Gastrocnemius medialis (tissue), 4 donors: ENCODE measurements around the gene RBFOX1. TPM values are rescaled to one million over a fixed set of nuclear protein-coding genes. Genes with fewer than 3 reads are reported as not detected.

ENCODE experiments used
- ATAC-seq, 2 donors: fragments of 150-250 bp; one replicate each; pipeline ENCODE4 v1.9.1; 2016
- DNase-seq, 2 donors: peaks; one replicate each; pipeline ENCODE4 v3.0.0-alpha.2; 2019
- H3K27ac ChIP-seq, 4 donors: fragments of 200-600 bp; sonication (generic); 1 replicate in 1 of 4; 2 replicates in 3 of 4; pipeline ENCODE4 v1.5.1; 2016 to 2018; ENCODE audit warnings: mild to moderate bottlenecking in 2 of 4, moderate library complexity in 1 of 4
- H3K27me3 ChIP-seq, 3 donors: fragments of 200-600 bp; sonication (generic) in 2 of 3; 1 replicate in 1 of 3; 2 replicates in 2 of 3; pipeline versions ENCODE4 v1.5.1 to v1.6.0; 2016 to 2019; ENCODE audit warnings: mild to moderate bottlenecking in 1 of 3, moderate library complexity in 1 of 3
- H3K36me3 ChIP-seq, 2 donors: fragments of 200-600 bp; sonication (generic) in 1 of 2; one replicate each; pipeline ENCODE4 v1.5.1; 2017 to 2018
- H3K4me1 ChIP-seq, 2 donors: fragments of 200-600 bp; sonication (generic) in 1 of 2; one replicate each; pipeline ENCODE4 v1.5.1; 2016 to 2017; ENCODE audit warnings: mild to moderate bottlenecking in 2 of 2
- H3K4me3 ChIP-seq, 4 donors: fragments of 200-600 bp; sonication (generic) in 3 of 4; 1 replicate in 1 of 4; 2 replicates in 3 of 4; pipeline ENCODE4 v1.5.1; 2016 to 2019; ENCODE audit warnings: mild to moderate bottlenecking in 2 of 4
- H3K9me3 ChIP-seq, 3 donors: fragments of 200-600 bp; sonication (generic) in 2 of 3; 1 replicate in 1 of 3; 2 replicates in 2 of 3; pipeline ENCODE4 v1.5.1; 2016 to 2019
- CTCF ChIP-seq, 5 experiments: fragments of 450-650 bp in 3 of 5; fragments of 200-600 bp in 2 of 5; sonication (generic) in 2 of 5; IDR thresholded peaks in 4 of 5; conservative IDR thresholded peaks in 1 of 5; 1 replicate in 4 of 5; 2 replicates in 1 of 5; pipeline ENCODE4 v1.5.1; 2016 to 2019; ENCODE audit warnings: antibody characterized with exemption in 5 of 5, mild to moderate bottlenecking in 3 of 5, moderate library complexity in 3 of 5
- POLR2A ChIP-seq, 2 donors: fragments of 450-650 bp; IDR thresholded peaks; one replicate each; pipeline ENCODE4 v1.6.1; 2017; ENCODE audit warnings: antibody characterized with exemption in 2 of 2, mild to moderate bottlenecking in 2 of 2, moderate library complexity in 2 of 2
- in situ Hi-C, 4 donors: fragments of 200-750 bp; cut with MboI; loops; one replicate each; pipeline versions ENCODE4 v1.15.0 to v1.8.0; 2017; ENCODE audit warnings: low sequenced_read_pairs in 4 of 4
- intact Hi-C: fragments of 100-400 bp; cut with DNase I; formaldehyde crosslinking; loops from one replicate; pipeline ENCODE4 v1.15.1; 2023; ENCODE audit warnings: low total_unique reads
- total RNA-seq, 4 donors: library from RNA; depleted of rRNA; stranded (reverse); fragments of >200 nt; gene quantifications; one replicate each; pipeline versions ENCODE4 v1.1.0 to v1.2.3, GENCODE V29; 2016

Gene RBFOX1
- total RNA-seq, 4 donors from 2014 or later = 42.5 to 98.8 (median 58.6) TPM

GRCh38 chr16:7380911-7381310 is 48.3 kb downstream of the RBFOX1 start:
- Histone ChIP-seq H3K27me3 (no peaks in the 10 kb centered on the region), H3K9me3 (no peaks in the 10 kb centered on the region), H3K36me3 (no peaks in the 10 kb centered on the region), H3K4me3 (no peak overlapping the region), H3K4me1 (peaks cover 69 to 70% of the 10 kb centered on the region in 2 donors), H3K27ac (peak overlapping the region; percentile 23 to 80 (median 53))
- peak in 1 of 2 donors; percentile 81 for ATAC-seq
- intact Hi-C loops (no loop called here), in situ Hi-C loops (no loop called here)
- TF ChIP-seq POLR2A (IDR thresholded peaks at IDR 0.05) (no peak), CTCF (IDR thresholded peaks at IDR 0.05 in 4 of 5, conservative IDR thresholded peaks at IDR 0.05 in 1 of 5) (no peak)
- no peak for DNase-seq

- Histone ChIP-seq H3K4me1 (peaks cover 63 to 64% of the 10 kb centered on the region in 2 donors), H3K9me3 (no peaks in the 10 kb centered on the region), H3K27me3 (no peaks in the 10 kb centered on the region), H3K36me3 (no peaks in the 10 kb centered on the region), H3K27ac (peak overlapping the region in 3 of 4 donors; percentile 10 to 80 (median 13)), H3K4me3 (no peak overlapping the region)
- intact Hi-C loops (no loop called here), in situ Hi-C loops (no loop called here)
- no peak for ATAC-seq
- TF ChIP-seq POLR2A (IDR thresholded peaks at IDR 0.05) = no peak
- no peak for TF ChIP-seq CTCF (IDR thresholded peaks at IDR 0.05 in 4 of 5, conservative IDR thresholded peaks at IDR 0.05 in 1 of 5)
- no peak for DNase-seq
Observed at GRCh38 chr16:7381671-7382070, 49.0 kb downstream of the RBFOX1 start.

- Histone ChIP-seq H3K36me3 (no peaks in the 10 kb centered on the region), H3K4me1 (peaks cover 62 to 63% of the 10 kb centered on the region in 2 donors), H3K27ac (peak overlapping the region in 2 of 4 donors; percentile 2 to 12), H3K9me3 (no peaks in the 10 kb centered on the region), H3K4me3 (no peak overlapping the region), H3K27me3 (no peaks in the 10 kb centered on the region)
- ATAC-seq (no peak), DNase-seq (no peak)
- intact Hi-C loops (no loop called here), in situ Hi-C loops (no loop called here)
- no peak for TF ChIP-seq POLR2A (IDR thresholded peaks at IDR 0.05)
- TF ChIP-seq CTCF (IDR thresholded peaks at IDR 0.05 in 4 of 5, conservative IDR thresholded peaks at IDR 0.05 in 1 of 5) = no peak
Observed at GRCh38 chr16:7382521-7382920, 49.9 kb downstream of the RBFOX1 start.

- in situ Hi-C loops = no loop called here
- Histone ChIP-seq H3K4me1 (peaks cover 65 to 76% of the 10 kb centered on the region in 2 donors), H3K4me3 (peak overlapping the region in 2 of 4 donors; percentile 3 to 16), H3K27me3 (no peaks in the 10 kb centered on the region), H3K9me3 (no peaks in the 10 kb centered on the region), H3K36me3 (no peaks in the 10 kb centered on the region), H3K27ac (peak overlapping the region; percentile 77 to 88 (median 82))
- DNase-seq = peak; percentile 86 to 88
- ATAC-seq = peak; percentile 86 to 91
- intact Hi-C loops = loop anchor here (1.0 kb wide), 1 partner anchor 61 kb away; no protein-coding TSS in a partner anchor
- TF ChIP-seq POLR2A (IDR thresholded peaks at IDR 0.05) = peak in 1 of 2 donors; percentile 12
- TF ChIP-seq CTCF (IDR thresholded peaks at IDR 0.05 in 4 of 5, conservative IDR thresholded peaks at IDR 0.05 in 1 of 5) = no peak
Observed at GRCh38 chr16:7390974-7391373, 58.3 kb downstream of the RBFOX1 start.

- ATAC-seq = peak; percentile 51 to 75
- Histone ChIP-seq H3K4me3 (no peak overlapping the region), H3K9me3 (no peaks in the 10 kb centered on the region), H3K27ac (peak overlapping the region; percentile 77 to 88 (median 82)), H3K27me3 (no peaks in the 10 kb centered on the region), H3K4me1 (peaks cover 67 to 76% of the 10 kb centered on the region in 2 donors), H3K36me3 (no peaks in the 10 kb centered on the region)
- no peak for TF ChIP-seq CTCF (IDR thresholded peaks at IDR 0.05 in 4 of 5, conservative IDR thresholded peaks at IDR 0.05 in 1 of 5)
- TF ChIP-seq POLR2A (IDR thresholded peaks at IDR 0.05) = peak in 1 of 2 donors; percentile 23
- intact Hi-C loops = loop anchor here (1.0 kb wide), 1 partner anchor 61 kb away; no protein-coding TSS in a partner anchor
- in situ Hi-C loops = no loop called here
- no peak for DNase-seq
Observed at GRCh38 chr16:7391694-7392093, 59.0 kb downstream of the RBFOX1 start.
